ENCODE results near the gene BTN1A1. TPM values are rescaled to one million over a fixed set of nuclear protein-coding genes. Genes with fewer than 3 reads are reported as not detected.
A peak's percentile ranks its signal among the peaks of the same experiment; 100 is the strongest.

The BTN1A1 gene
- total and polyA plus RNA-seq, 9 of the 15 experiments (the other 6 are each of a cell fraction or from before 2014, with no cell fraction given) = 0.01 to 0.15 (median 0.06) TPM; not detected in 4

- no peak for TF ChIP-seq ID3 (CRISPR knock-in tag; IDR thresholded peaks at IDR 0.05)
- TF ChIP-seq ID3 (tag; IDR thresholded peaks at IDR 0.05) = peak; percentile 75
- TF ChIP-seq MECOM (CRISPR knock-in tag; IDR thresholded peaks at IDR 0.05) = no peak
- peak; percentile 90 for TF ChIP-seq LCOR (CRISPR knock-in tag; IDR thresholded peaks at IDR 0.05)
- no peak for TF ChIP-seq KLF10 (CRISPR knock-in tag; IDR thresholded peaks at IDR 0.05)
- peak; percentile 2; the same call in 1 of the 2 replicates for TF ChIP-seq TAL1 (IDR thresholded peaks at IDR 0.05)
- no peak for TF ChIP-seq ZNF551 (CRISPR knock-in tag; IDR thresholded peaks at IDR 0.05)
- TF ChIP-seq ZNF133 (CRISPR knock-in tag; IDR thresholded peaks at IDR 0.05) = no peak
- peak; percentile 77 for TF ChIP-seq CCNT2 (IDR thresholded peaks at IDR 0.05; ENCODE audit: borderline replicate concordance, extremely low read depth, insufficient read length, low read depth, low read length)
- no peak for TF ChIP-seq ZBTB2 (IDR thresholded peaks at IDR 0.05)
- no peak for TF ChIP-seq FOXJ3 (CRISPR knock-in tag; IDR thresholded peaks at IDR 0.05)
- no peak; the same call in 1 of the 2 replicates for TF ChIP-seq BRD4 (IDR thresholded peaks at IDR 0.05)
- no peak for TF ChIP-seq ZNF174 (CRISPR knock-in tag; IDR thresholded peaks at IDR 0.05)
- peak; percentile 79; the same call in 1 of the 2 replicates for TF ChIP-seq HBP1 (CRISPR knock-in tag; IDR thresholded peaks at IDR 0.05)
- TF ChIP-seq ZNF395 (CRISPR knock-in tag; IDR thresholded peaks at IDR 0.05) = peak; percentile 92
- TF ChIP-seq XRCC4 (IDR thresholded peaks at IDR 0.05; ENCODE audit: extremely low read depth, insufficient read depth, insufficient read length) = no peak
- TF ChIP-seq SMAD4 (CRISPR knock-in tag; conservative IDR thresholded peaks at IDR 0.05) = peak; percentile 90
- TF ChIP-seq ZSCAN32 (CRISPR knock-in tag; IDR thresholded peaks at IDR 0.05) = no peak
- TF ChIP-seq SMAD1 (IDR thresholded peaks at IDR 0.05; ENCODE audit: low read depth, low read length, partially characterized antibody) = peak; percentile 94
These were observed 21.7 kb downstream of the BTN1A1 start (continued) for GRCh38 chr6:26521600-26522391.
